BJ (cell line): ENCODE data around the gene CA10. TPM values are rescaled to one million over a fixed set of nuclear protein-coding genes. Genes with fewer than 3 reads are reported as not detected.

Source experiments
- CTCF ChIA-PET: fragments of 350-600 bp; formaldehyde crosslinking; extraction: SDS; loops from one replicate; lab custom pipeline; 2021; ENCODE audit warnings: antibody characterized with exemption, inconsistent platforms; lab: Yijun Ruan, JAX
- POLR2A ChIA-PET: fragments of 300-600 bp; sonication (Branson Sonifier 250); formaldehyde crosslinking; extraction: SDS; loops from one replicate; lab custom pipeline; 2021; ENCODE audit warnings: antibody characterized with exemption; lab: Charles Lee
- DNase-seq: peaks from one replicate; pipeline ENCODE4 v3.0.0-alpha.2; 2011; ENCODE audit warnings: low read depth
- H3K27me3 ChIP-seq: 2 replicates; pipeline ENCODE4 v1.6.0; 2011; ENCODE audit warnings: low read length; ENCODE audit not compliant: control insufficient read depth, insufficient read depth
- H3K36me3 ChIP-seq: 2 replicates; pipeline ENCODE4 v1.5.1; 2011; ENCODE audit warnings: low read length; ENCODE audit not compliant: control insufficient read depth, insufficient read depth
- H3K4me3 ChIP-seq: 2 replicates; pipeline ENCODE4 v1.5.1; 2011; ENCODE audit warnings: low read depth, mild to moderate bottlenecking, control low read depth, low read length
- CTCF ChIP-seq: IDR thresholded peaks from 2 replicates; pipeline ENCODE4 v1.5.1; 2011; ENCODE audit warnings: low read depth, mild to moderate bottlenecking, control low read depth, inconsistent platforms, low read length, moderate library complexity; ENCODE audit not compliant: insufficient read depth
- polyA plus RNA-seq: library from polyadenylated mRNA; depleted of rRNA; stranded (reverse); fragments of >200 nt; gene quantifications from 2 replicates; pipeline ENCODE4 v1.2.3, GENCODE V29; 2011

CA10 gene
- polyA plus RNA-seq, 1 experiment = not detected

GRCh38 chr17:52149626-52150025 is 8.9 kb downstream of the CA10 start:
- H3K36me3 ChIP-seq = no peaks in the 10 kb centered on the region
- TF ChIP-seq CTCF = no peak
- ChIA-PET CTCF (no interaction called here), POLR2A (no interaction called here)
- no peak overlapping the region for H3K4me3 ChIP-seq
- H3K27me3 ChIP-seq = no peaks in the 10 kb centered on the region
- no peak for DNase-seq

GRCh38 chr17:52148969-52149351 is 9.6 kb downstream of the CA10 start:
- ChIA-PET POLR2A (no interaction called here), CTCF (no interaction called here)
- no peak for DNase-seq
- H3K36me3 ChIP-seq = no peaks in the 10 kb centered on the region
- no peaks in the 10 kb centered on the region for H3K27me3 ChIP-seq
- no peak for TF ChIP-seq CTCF
- H3K4me3 ChIP-seq = no peak overlapping the region

GRCh38 chr17:52148288-52148968 is 10.1 kb downstream of the CA10 start:
- H3K4me3 ChIP-seq = no peak overlapping the region
- ChIA-PET CTCF (no interaction called here), POLR2A (no interaction called here)
- DNase-seq = no peak
- no peaks in the 10 kb centered on the region for H3K27me3 ChIP-seq
- no peak for TF ChIP-seq CTCF
- H3K36me3 ChIP-seq = no peaks in the 10 kb centered on the region

- no peak for DNase-seq
- Histone ChIP-seq H3K36me3 (no peaks in the 10 kb centered on the region), H3K4me3 (no peak overlapping the region), H3K27me3 (no peaks in the 10 kb centered on the region)
- ChIA-PET CTCF (no interaction called here), POLR2A (no interaction called here)
- no peak for TF ChIP-seq CTCF
Observed at GRCh38 chr17:52147872-52148271, 10.6 kb downstream of the CA10 start.

GRCh38 chr17:52147431-52147830 is 11.1 kb downstream of the CA10 start:
- Histone ChIP-seq H3K36me3 (no peaks in the 10 kb centered on the region), H3K27me3 (no peaks in the 10 kb centered on the region), H3K4me3 (no peak overlapping the region)
- POLR2A ChIA-PET = no interaction called here
- DNase-seq = no peak
- CTCF ChIA-PET = no interaction called here
- no peak for TF ChIP-seq CTCF
